Stimulated activated CD8-positive, alpha-beta memory T cell treated with anti-CD3 and anti-CD28 coated beads, Interleukin-7, amount 100 ng/mL, for 1 hour (primary cell): ENCODE measurements around the gene RTCB.

ENCODE experiments used
- DNase-seq, 2 donors: peaks; one replicate each; pipeline ENCODE4 v3.0.0-alpha.2; 2020; ENCODE audit warnings: low read depth in 2 of 2

Gene RTCB

GRCh38 chr22:32339190-32340012 is 72.6 kb downstream of the RTCB start:
- DNase-seq, result no peak

- DNase-seq, result no peak
Measured at GRCh38 chr22:32338757-32339156, 73.3 kb downstream of the RTCB start.
